ENCODE data around the gene PTPRN. TPM values are rescaled to one million over a fixed set of nuclear protein-coding genes. Genes with fewer than 3 reads are reported as not detected.
"Not testable (repeated sequence)": the region's sequence is repeated elsewhere in the genome, so short reads cannot be mapped to it uniquely, and the experiment has no call there.

Gene PTPRN
- total and polyA plus RNA-seq, 8 donors: 0.17 to 1.4 (median 0.79) TPM; not detected in 1

- H3K4me1 ChIP-seq: no peaks in the 10 kb centered on the region
- TF ChIP-seq, protein P1, sequence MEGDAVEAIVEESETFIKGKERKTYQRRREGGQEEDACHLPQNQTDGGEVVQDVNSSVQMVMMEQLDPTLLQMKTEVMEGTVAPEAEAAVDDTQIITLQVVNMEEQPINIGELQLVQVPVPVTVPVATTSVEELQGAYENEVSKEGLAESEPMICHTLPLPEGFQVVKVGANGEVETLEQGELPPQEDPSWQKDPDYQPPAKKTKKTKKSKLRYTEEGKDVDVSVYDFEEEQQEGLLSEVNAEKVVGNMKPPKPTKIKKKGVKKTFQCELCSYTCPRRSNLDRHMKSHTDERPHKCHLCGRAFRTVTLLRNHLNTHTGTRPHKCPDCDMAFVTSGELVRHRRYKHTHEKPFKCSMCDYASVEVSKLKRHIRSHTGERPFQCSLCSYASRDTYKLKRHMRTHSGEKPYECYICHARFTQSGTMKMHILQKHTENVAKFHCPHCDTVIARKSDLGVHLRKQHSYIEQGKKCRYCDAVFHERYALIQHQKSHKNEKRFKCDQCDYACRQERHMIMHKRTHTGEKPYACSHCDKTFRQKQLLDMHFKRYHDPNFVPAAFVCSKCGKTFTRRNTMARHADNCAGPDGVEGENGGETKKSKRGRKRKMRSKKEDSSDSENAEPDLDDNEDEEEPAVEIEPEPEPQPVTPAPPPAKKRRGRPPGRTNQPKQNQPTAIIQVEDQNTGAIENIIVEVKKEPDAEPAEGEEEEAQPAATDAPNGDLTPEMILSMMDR (IDR thresholded peaks at IDR 0.05): no peak
- H3K36me3 ChIP-seq: no peaks in the 10 kb centered on the region
- H3K27ac ChIP-seq: no peak overlapping the region
- H3K9me3 ChIP-seq: no peaks in the 10 kb centered on the region
- intact Hi-C loops (cut with DNase I): no loop called here
- ATAC-seq (no peak), DNase-seq (no peak)
- no peak overlapping the region for H3K4me3 ChIP-seq
- peaks cover 0 to 60% of the 10 kb centered on the region in 2 donors for H3K27me3 ChIP-seq
Observed at GRCh38 chr2:219325657-219326315, 16.6 kb upstream of the PTPRN start.

DNA sequence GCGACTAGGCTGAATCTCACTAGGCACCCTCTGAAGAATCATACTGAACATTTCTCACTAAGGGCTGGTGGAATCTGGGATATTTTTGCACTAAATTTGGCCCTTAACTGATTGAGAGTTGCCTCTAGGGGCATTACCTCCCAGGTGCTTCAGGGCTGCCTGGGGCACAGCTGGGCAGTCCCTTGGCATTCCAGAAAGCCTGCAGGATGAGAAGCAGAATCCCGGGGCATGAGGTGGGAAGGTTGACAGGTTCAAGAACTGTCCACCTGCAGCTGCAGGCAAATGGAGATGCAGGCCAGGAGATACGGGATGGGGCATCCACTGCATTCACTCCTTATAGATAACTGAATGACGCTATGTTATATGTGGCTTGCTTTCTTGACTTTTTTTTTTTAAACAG lies 15.9 kb upstream of the PTPRN start:
- ATAC-seq (no peak), DNase-seq (no peak)
- peaks cover 0 to 58% of the 10 kb centered on the region in 2 donors for H3K27me3 ChIP-seq
- H3K4me1 ChIP-seq: no peaks in the 10 kb centered on the region
- no peak overlapping the region for H3K27ac ChIP-seq
- H3K36me3 ChIP-seq: no peaks in the 10 kb centered on the region
- intact Hi-C loops (cut with DNase I): no loop called here
- no peaks in the 10 kb centered on the region for H3K9me3 ChIP-seq
- TF ChIP-seq, protein P1 (IDR thresholded peaks at IDR 0.05): no peak
- no peak overlapping the region for H3K4me3 ChIP-seq

DNA sequence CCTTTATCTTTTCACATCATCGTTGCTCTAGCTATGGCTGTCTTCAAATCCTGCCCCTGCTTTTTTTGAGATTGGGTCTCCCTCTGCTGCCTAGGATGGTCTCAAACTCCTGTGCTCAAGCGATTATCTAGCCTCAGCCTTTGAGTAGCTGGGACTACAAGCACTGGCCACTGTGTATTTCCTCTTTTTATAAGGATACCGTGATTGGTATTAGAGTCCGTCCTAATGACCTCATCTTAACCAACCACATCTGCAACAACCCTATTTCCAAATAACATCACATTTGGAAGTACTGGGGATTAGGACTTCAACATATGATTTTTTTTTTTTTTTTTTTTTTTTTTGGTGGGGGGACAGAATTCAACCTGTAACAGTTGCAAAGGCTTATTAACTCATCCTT lies 14.2 kb upstream of the PTPRN start:
- Histone ChIP-seq H3K27me3 (peaks cover 0 to 55% of the 10 kb centered on the region in 2 donors), H3K9me3 (no peaks in the 10 kb centered on the region), H3K36me3 (no peaks in the 10 kb centered on the region), H3K4me3 (no peak overlapping the region), H3K27ac (no peak overlapping the region), H3K4me1 (no peaks in the 10 kb centered on the region)
- TF ChIP-seq, protein P1 (IDR thresholded peaks at IDR 0.05): no peak
- DNase-seq (no peak), ATAC-seq (no peak)
- intact Hi-C loops (cut with DNase I): no loop called here

GRCh38 chr2:219314804-219315468 lies 5.7 kb upstream of the PTPRN start:
- Histone ChIP-seq H3K4me1 (no peaks in the 10 kb centered on the region), H3K27ac (no peak overlapping the region), H3K9me3 (no peaks in the 10 kb centered on the region), H3K4me3 (no peak overlapping the region), H3K27me3 (peaks cover 13 to 57% of the 10 kb centered on the region in 2 donors), H3K36me3 (no peaks in the 10 kb centered on the region)
- TF ChIP-seq, protein P1 (IDR thresholded peaks at IDR 0.05): no peak
- DNase-seq (no peak), ATAC-seq (no peak)
- intact Hi-C loops (cut with DNase I): no loop called here

DNA sequence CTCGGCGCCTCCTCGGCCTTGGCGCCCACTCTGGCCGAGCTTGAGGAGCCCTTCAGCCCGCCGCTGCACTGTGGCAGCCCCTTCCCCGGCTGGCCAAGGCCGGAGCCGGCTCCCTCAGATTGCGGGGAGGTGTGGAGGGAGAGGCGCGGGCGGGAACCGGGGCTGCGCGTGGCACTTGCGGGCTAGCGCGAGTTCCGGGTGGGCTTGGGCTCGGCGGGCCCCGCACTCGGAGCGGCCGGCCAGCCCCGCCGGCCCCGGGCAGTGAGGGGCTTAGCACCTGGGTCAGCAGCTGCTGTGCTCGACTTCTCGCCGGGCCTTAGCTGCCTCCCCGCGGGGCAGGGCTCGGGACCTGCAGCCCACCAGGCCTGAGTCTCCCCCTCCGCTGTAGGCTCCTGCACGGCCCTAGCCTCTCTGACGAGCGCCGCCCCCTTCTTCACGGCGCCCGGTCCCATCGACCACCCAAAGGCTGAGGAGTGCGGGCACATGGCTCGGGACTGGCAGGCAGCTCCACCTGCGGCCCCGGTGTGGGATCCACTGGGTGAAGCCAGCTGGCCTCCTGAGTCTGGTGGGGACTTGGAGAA lies 3.6 kb upstream of the PTPRN start:
- DNase-seq; H3K9me3 ChIP-seq; H3K27ac ChIP-seq; H3K4me3 ChIP-seq; H3K36me3 ChIP-seq; intact Hi-C loops (cut with DNase I); ATAC-seq; H3K4me1 ChIP-seq: not testable (repeated sequence)
- H3K27me3 ChIP-seq: peaks cover 29 to 58% of the 10 kb centered on the region in 2 donors

Measured in left lung (tissue), 10 donors.